Measurements from ENCODE around the gene LEF1.

GRCh38 chr4:108056418-108056817, 112.3 kb downstream of the LEF1 start:
- TF ChIP-seq CTCF (conservative IDR thresholded peaks at IDR 0.05 in 1 of 2, IDR thresholded peaks at IDR 0.05 in 1 of 2; ENCODE audit: low read depth in 1 of 2, low read length in 2 of 2) (no peak), EZH2 (IDR thresholded peaks at IDR 0.05; ENCODE audit: low read length, missing control alignments) (no peak)
